ENCODE data around the gene PUM1. TPM values are rescaled to one million over a fixed set of nuclear protein-coding genes. Genes with fewer than 3 reads are reported as not detected.
"Not testable (repeated sequence)": the region's sequence is repeated elsewhere in the genome, so short reads cannot be mapped to it uniquely, and the experiment has no call there.

The PUM1 gene
- total RNA-seq, 1 experiment from 2014 or later = 29.5 TPM

- in situ Hi-C loops (cut with HindIII; ENCODE audit: low pct_unique_long_range_greater_than_20kb, low sequenced_read_pairs) = no loop called here
- no peak for DNase-seq (ENCODE audit: low read depth, low spot score)
These were observed 81.2 kb downstream of the PUM1 start for GRCh38 chr1:30984165-30984889.

- DNase-seq (ENCODE audit: low read depth, low spot score) = no peak
- in situ Hi-C loops (cut with HindIII; ENCODE audit: low pct_unique_long_range_greater_than_20kb, low sequenced_read_pairs) = no loop called here
These were observed 82.6 kb downstream of the PUM1 start for GRCh38 chr1:30982937-30983336.

- DNase-seq (ENCODE audit: low read depth, low spot score) = no peak
- in situ Hi-C loops (cut with HindIII; ENCODE audit: low pct_unique_long_range_greater_than_20kb, low sequenced_read_pairs) = no loop called here
These were observed 83.1 kb downstream of the PUM1 start for GRCh38 chr1:30982431-30982830.

GRCh38 chr1:30981172-30981571 is 84.3 kb downstream of the PUM1 start:
- in situ Hi-C loops (cut with HindIII; ENCODE audit: low pct_unique_long_range_greater_than_20kb, low sequenced_read_pairs) = no loop called here
- DNase-seq (ENCODE audit: low read depth, low spot score) = no peak

GRCh38 chr1:30977511-30977910 is 88.0 kb downstream of the PUM1 start:
- in situ Hi-C loops (cut with HindIII; ENCODE audit: low pct_unique_long_range_greater_than_20kb, low sequenced_read_pairs) = no loop called here
- DNase-seq (ENCODE audit: low read depth, low spot score) = no peak

GRCh38 chr1:30977105-30977504 is 88.4 kb downstream of the PUM1 start:
- in situ Hi-C loops (cut with HindIII; ENCODE audit: low pct_unique_long_range_greater_than_20kb, low sequenced_read_pairs) = no loop called here
- peak; percentile 93 for DNase-seq (ENCODE audit: low read depth, low spot score)

- DNase-seq (ENCODE audit: low read depth, low spot score) = no peak
- in situ Hi-C loops (cut with HindIII; ENCODE audit: low pct_unique_long_range_greater_than_20kb, low sequenced_read_pairs) = no loop called here
These were observed 89.4 kb downstream of the PUM1 start for GRCh38 chr1:30976143-30976542.

- DNase-seq (ENCODE audit: low read depth, low spot score) = no peak
- in situ Hi-C loops (cut with HindIII; ENCODE audit: low pct_unique_long_range_greater_than_20kb, low sequenced_read_pairs) = no loop called here
These were observed 90.3 kb downstream of the PUM1 start for GRCh38 chr1:30975217-30975616.

- no peak for DNase-seq (ENCODE audit: low read depth, low spot score)
- in situ Hi-C loops (cut with HindIII; ENCODE audit: low pct_unique_long_range_greater_than_20kb, low sequenced_read_pairs) = no loop called here
These were observed 91.0 kb downstream of the PUM1 start for GRCh38 chr1:30974536-30974935.

- in situ Hi-C loops (cut with HindIII; ENCODE audit: low pct_unique_long_range_greater_than_20kb, low sequenced_read_pairs); DNase-seq (ENCODE audit: low read depth, low spot score): not testable (repeated sequence)
These were observed 93.2 kb downstream of the PUM1 start for GRCh38 chr1:30972349-30972748.

- DNase-seq (ENCODE audit: low read depth, low spot score) = no peak
- in situ Hi-C loops (cut with HindIII; ENCODE audit: low pct_unique_long_range_greater_than_20kb, low sequenced_read_pairs) = no loop called here
These were observed 94.0 kb downstream of the PUM1 start for GRCh38 chr1:30971496-30971895.

- in situ Hi-C loops (cut with HindIII; ENCODE audit: low pct_unique_long_range_greater_than_20kb, low sequenced_read_pairs) = no loop called here
- DNase-seq (ENCODE audit: low read depth, low spot score) = no peak
These were observed 95.6 kb downstream of the PUM1 start for GRCh38 chr1:30969903-30970302.

GRCh38 chr1:30968220-30968971 is 97.1 kb downstream of the PUM1 start:
- in situ Hi-C loops (cut with HindIII; ENCODE audit: low pct_unique_long_range_greater_than_20kb, low sequenced_read_pairs) = no loop called here
- no peak for DNase-seq (ENCODE audit: low read depth, low spot score)

GRCh38 chr1:30966690-30967369 is 98.7 kb downstream of the PUM1 start:
- in situ Hi-C loops (cut with HindIII; ENCODE audit: low pct_unique_long_range_greater_than_20kb, low sequenced_read_pairs) = no loop called here
- DNase-seq (ENCODE audit: low read depth, low spot score) = no peak

GRCh38 chr1:30965924-30966599 is 99.5 kb downstream of the PUM1 start:
- in situ Hi-C loops (cut with HindIII; ENCODE audit: low pct_unique_long_range_greater_than_20kb, low sequenced_read_pairs) = no loop called here

GRCh38 chr1:30964706-30965105 is 100.8 kb downstream of the PUM1 start:
- in situ Hi-C loops (cut with HindIII; ENCODE audit: low pct_unique_long_range_greater_than_20kb, low sequenced_read_pairs) = no loop called here
- DNase-seq (ENCODE audit: low read depth, low spot score) = no peak

More at GRCh38 chr1:30965924-30966599, 99.5 kb downstream of the PUM1 start:
- DNase-seq (ENCODE audit: low read depth, low spot score) = no peak

- DNase-seq (ENCODE audit: low read depth, low spot score) = no peak
- in situ Hi-C loops (cut with HindIII; ENCODE audit: low pct_unique_long_range_greater_than_20kb, low sequenced_read_pairs) = no loop called here
These were observed 102.7 kb downstream of the PUM1 start for GRCh38 chr1:30962609-30963508.
